GM10248 (cell line): ENCODE results near the gene SLC25A21.
"Not testable (repeated sequence)": the region's sequence is repeated elsewhere in the genome, so short reads cannot be mapped to it uniquely, and the experiment has no call there.

Experiments used
- CTCF ChIA-PET: fragments of 300-600 bp; sonication (Branson Sonifier 250); formaldehyde crosslinking; extraction: SDS; loops from one replicate; lab custom pipeline; 2021; ENCODE audit warnings: antibody characterized with exemption; lab: Yijun Ruan, JAX
- POLR2A ChIA-PET: fragments of 350-650 bp; sonication (Branson Sonifier 250); formaldehyde crosslinking; extraction: SDS; loops from one replicate; lab custom pipeline; 2020; ENCODE audit warnings: antibody characterized with exemption; lab: Yijun Ruan, JAX
- DNase-seq: peaks from one replicate; pipeline ENCODE4 v3.0.0; 2012; ENCODE audit errors: extremely low spot score
- CTCF ChIP-seq: IDR thresholded peaks from 2 replicates; pipeline ENCODE4 v1.5.1; 2012; ENCODE audit warnings: mild to moderate bottlenecking, low read depth; ENCODE audit errors: extremely low read depth, missing control alignments, control extremely low read depth

The SLC25A21 gene

GRCh38 chr14:37153483-37153882 is 18.9 kb downstream of the SLC25A21 start:
- ChIA-PET POLR2A (no interaction called here), CTCF (no interaction called here)
- DNase-seq, result no peak
- TF ChIP-seq CTCF, result no peak

DNA sequence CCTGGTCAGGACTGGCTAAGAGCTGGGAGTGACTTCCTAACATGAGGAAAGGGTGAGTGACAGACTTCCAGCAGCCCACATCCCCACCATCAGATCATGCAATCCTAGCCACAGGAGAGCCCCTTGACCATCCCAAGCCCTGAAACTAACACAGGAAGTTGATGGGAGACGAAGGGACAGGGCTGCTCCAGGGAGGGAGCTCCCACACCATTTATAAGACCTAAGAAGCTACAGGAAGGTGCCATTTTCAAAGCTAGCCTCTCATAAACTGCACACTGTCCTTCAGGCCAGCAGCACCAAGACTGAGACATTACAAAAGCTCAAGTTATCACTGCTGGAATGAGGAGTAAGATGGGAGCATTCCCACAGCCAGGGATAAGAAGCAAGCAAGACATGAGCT is 19.4 kb downstream of the SLC25A21 start:
- CTCF ChIA-PET, result no interaction called here
- DNase-seq, result no peak
- POLR2A ChIA-PET, result no interaction called here
- no peak for TF ChIP-seq CTCF

DNA sequence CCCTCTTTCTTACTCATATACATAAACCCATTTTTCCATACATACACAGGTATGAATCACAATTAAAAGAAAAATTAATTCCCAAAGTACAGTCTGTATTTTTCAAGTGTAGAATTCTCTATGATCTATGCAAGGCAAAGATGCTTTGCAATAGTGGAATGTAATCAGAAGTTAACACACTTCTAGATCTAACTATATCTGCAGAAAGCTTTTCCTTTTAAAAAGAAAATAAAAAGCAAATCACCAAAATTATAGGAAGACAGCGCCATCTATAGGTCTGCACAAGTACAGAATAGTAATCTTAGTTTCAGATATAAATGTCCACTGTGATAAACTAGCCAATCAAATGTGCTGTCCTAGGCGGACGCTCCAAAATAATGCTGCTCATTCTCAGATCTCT is 22.0 kb downstream of the SLC25A21 start:
- peak; percentile 17 for TF ChIP-seq CTCF
- no peak for DNase-seq
- CTCF ChIA-PET, result interaction anchor here (1.0 to 2.1 kb wide), 7 partner anchors 10 to 1082 kb away, joined by 3 to 11 read pairs (median 3); no protein-coding TSS in a partner anchor
- POLR2A ChIA-PET, result no interaction called here

DNA sequence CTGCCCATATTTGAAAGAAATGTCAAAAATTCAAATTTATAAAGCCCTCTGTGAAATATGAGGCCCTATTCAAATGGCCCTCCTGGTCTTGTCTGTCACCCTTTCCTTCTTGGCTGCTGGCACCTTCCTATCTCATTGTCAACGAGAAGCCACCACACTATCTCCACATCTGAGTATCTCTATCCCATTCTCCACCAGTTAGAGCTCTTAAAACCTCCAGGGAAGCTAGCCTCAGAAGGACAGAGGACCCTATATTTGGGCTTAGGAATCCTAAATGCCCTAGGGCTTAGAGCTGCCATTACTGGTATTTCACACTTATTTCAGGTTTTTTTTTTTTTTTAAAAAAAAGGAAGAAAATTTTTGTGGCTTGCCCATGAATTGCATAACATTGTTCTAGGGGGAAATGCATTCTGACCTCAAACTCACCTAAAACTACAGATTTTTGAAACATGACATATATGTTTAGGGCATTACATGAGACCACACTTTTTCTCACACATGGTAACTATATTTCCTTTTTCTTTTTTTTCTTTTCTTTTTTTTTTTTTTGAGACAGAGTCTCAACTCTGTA is 25.0 kb downstream of the SLC25A21 start:
- TF ChIP-seq CTCF, result no peak
- ChIA-PET CTCF (interaction anchor here (1.4 kb wide), 1 partner anchor 99 kb away, joined by 3 read pairs; no protein-coding TSS in a partner anchor), POLR2A (no interaction called here)
- no peak for DNase-seq

DNA sequence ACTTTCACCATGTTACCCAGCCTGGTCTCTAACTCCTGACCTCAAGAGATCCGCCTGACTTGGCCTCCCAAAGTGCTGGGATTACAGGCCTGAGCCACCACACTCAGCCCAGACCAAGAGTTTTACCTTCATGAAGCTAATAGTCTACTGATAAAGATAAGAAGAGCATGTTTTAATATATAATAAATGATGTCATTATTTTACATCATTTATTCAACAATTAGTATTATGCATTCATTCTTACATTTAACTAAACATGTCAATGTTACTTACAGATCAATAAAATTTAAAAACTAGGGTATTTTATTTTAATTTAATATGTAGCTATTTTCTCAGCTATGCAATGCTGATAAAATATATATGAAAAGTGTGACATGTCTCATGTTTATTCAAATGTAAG is 26.0 kb downstream of the SLC25A21 start:
- DNase-seq, CTCF ChIA-PET, POLR2A ChIA-PET: not testable (repeated sequence)

GRCh38 chr14:37145395-37145794 is 27.0 kb downstream of the SLC25A21 start:
- no peak for TF ChIP-seq CTCF
- DNase-seq, result no peak
- CTCF ChIA-PET, result interaction anchor here (1.0 kb wide), 1 partner anchor 9 kb away, joined by 3 read pairs; no protein-coding TSS in a partner anchor
- POLR2A ChIA-PET, result no interaction called here

- ChIA-PET POLR2A (no interaction called here), CTCF (interaction anchor here (1.0 kb wide), 1 partner anchor 10 kb away, joined by 3 read pairs; no protein-coding TSS in a partner anchor)
- DNase-seq, result no peak
- TF ChIP-seq CTCF, result no peak
Observed at GRCh38 chr14:37144729-37145363, 27.6 kb downstream of the SLC25A21 start.
